ENCODE results near the gene FAM153A.
"Not testable (repeated sequence)": the region's sequence is repeated elsewhere in the genome, so short reads cannot be mapped to it uniquely, and the experiment has no call there.

GRCh38 chr5:177763737-177764508, 18.8 kb downstream of the FAM153A start:
- not testable (repeated sequence) for TF ChIP-seq POLR2A, TAF1 (IDR thresholded peaks at IDR 0.05; ENCODE audit: low read depth, low read length)

Data from GM12891 (cell line).